ENCODE measurements around the gene CDK19. TPM values are rescaled to one million over a fixed set of nuclear protein-coding genes. Genes with fewer than 3 reads are reported as not detected.
"Not testable (repeated sequence)": the region's sequence is repeated elsewhere in the genome, so short reads cannot be mapped to it uniquely, and the experiment has no call there.

The CDK19 gene
- total and polyA plus RNA-seq, 2 experiments from 2014 or later = 7.7 to 10.1 TPM

- TF ChIP-seq REST (IDR thresholded peaks at IDR 0.05; ENCODE audit: unreplicated experiment) = no peak
- TF ChIP-seq POLR2AphosphoS5 (IDR thresholded peaks at IDR 0.05; ENCODE audit: low read depth) = no peak
- TF ChIP-seq EZH2phosphoT487 (IDR thresholded peaks at IDR 0.05; ENCODE audit: unreplicated experiment) = no peak
- TF ChIP-seq NANOG (IDR thresholded peaks at IDR 0.05; ENCODE audit: borderline replicate concordance) = no peak
- TF ChIP-seq JUNB (IDR thresholded peaks at IDR 0.05; ENCODE audit: unreplicated experiment) = no peak
- TF ChIP-seq ZNF114 (CRISPR knock-in tag; IDR thresholded peaks at IDR 0.05) = no peak
- no peak for TF ChIP-seq CTCF (conservative IDR thresholded peaks at IDR 0.05; ENCODE audit: low read depth in 2 of 2)
- no peak for TF ChIP-seq STAT1 (IDR thresholded peaks at IDR 0.05; ENCODE audit: unreplicated experiment)
- no peak for TF ChIP-seq EZH2 (IDR thresholded peaks at IDR 0.05; ENCODE audit: low read depth, unreplicated experiment)
- TF ChIP-seq ZNF331 (CRISPR knock-in tag; IDR thresholded peaks at IDR 0.05; ENCODE audit: low read depth) = no peak
Measured at GRCh38 chr6:110744991-110745390, 70.3 kb downstream of the CDK19 start (continued).

GRCh38 chr6:110742552-110742951, 72.7 kb downstream of the CDK19 start:
- peaks cover 31% of the 10 kb centered on the region for H3K9me3 Mint-ChIP-seq
- not testable (repeated sequence) for H3K27ac ChIP-seq (ENCODE audit: low read depth); H3K4me3 ChIP-seq; H3F3A ChIP-seq (replicated peaks; ENCODE audit: low read depth); H3K4me1 Mint-ChIP-seq; H3K27me3 ChIP-seq (ENCODE audit: insufficient read depth); H3K4me2 ChIP-seq; DNase-seq (ENCODE audit: low spot score); H3K27ac Mint-ChIP-seq; ATAC-seq; H3K4me1 ChIP-seq (ENCODE audit: insufficient read depth); H4K20me1 ChIP-seq (replicated peaks; ENCODE audit: insufficient read depth); H3K9me2 ChIP-seq (ENCODE audit: insufficient read depth); H3K4me3 Mint-ChIP-seq; H3K27me3 Mint-ChIP-seq (ENCODE audit: insufficient read depth, low read depth, poor library complexity); H2AFZ ChIP-seq; H3K79me2 ChIP-seq (replicated peaks; ENCODE audit: insufficient read depth)
- H3K36me3 Mint-ChIP-seq (ENCODE audit: low read depth) = peaks cover 40% of the 10 kb centered on the region
- peaks cover 21% of the 10 kb centered on the region for H3K36me3 ChIP-seq (ENCODE audit: insufficient read depth)

- H3K4me3 Mint-ChIP-seq = no peak overlapping the region
- H3K4me3 ChIP-seq = no peak overlapping the region
- DNase-seq (ENCODE audit: low spot score) = no peak
Measured at GRCh38 chr6:110741517-110741916, 73.8 kb downstream of the CDK19 start.

More at GRCh38 chr6:110741517-110741916, 73.8 kb downstream of the CDK19 start:
- Histone ChIP-seq H4K20me1 (replicated peaks; ENCODE audit: insufficient read depth) (no peaks in the 10 kb centered on the region), H3K36me3 (ENCODE audit: insufficient read depth) (peaks cover 21% of the 10 kb centered on the region), H2AFZ (no peak overlapping the region), H3K9me2 (ENCODE audit: insufficient read depth) (no peaks in the 10 kb centered on the region), H3K27me3 (ENCODE audit: insufficient read depth) (no peaks in the 10 kb centered on the region), H3K4me2 (no peak overlapping the region), H3K4me1 (ENCODE audit: insufficient read depth) (no peaks in the 10 kb centered on the region), H3F3A (replicated peaks; ENCODE audit: low read depth) (no peaks in the 10 kb centered on the region), H3K27ac (ENCODE audit: low read depth) (no peak overlapping the region), H3K79me2 (replicated peaks; ENCODE audit: insufficient read depth) (no peaks in the 10 kb centered on the region)
- Mint-ChIP-seq H3K27me3 (ENCODE audit: insufficient read depth, low read depth, poor library complexity) (peaks cover 3% of the 10 kb centered on the region), H3K27ac (no peak overlapping the region), H3K4me1 (no peaks in the 10 kb centered on the region), H3K9me3 (peaks cover 31% of the 10 kb centered on the region), H3K36me3 (ENCODE audit: low read depth) (peaks cover 40% of the 10 kb centered on the region)
- no peak for TF ChIP-seq CREB1 (CRISPR knock-in tag; IDR thresholded peaks at IDR 0.05; ENCODE audit: low read depth)
- TF ChIP-seq POLR2AphosphoS5 (IDR thresholded peaks at IDR 0.05; ENCODE audit: low read depth) = no peak
- TF ChIP-seq JUNB (IDR thresholded peaks at IDR 0.05; ENCODE audit: unreplicated experiment) = no peak
- TF ChIP-seq ZNF114 (CRISPR knock-in tag; IDR thresholded peaks at IDR 0.05) = no peak
- no peak for TF ChIP-seq CTCF (conservative IDR thresholded peaks at IDR 0.05; ENCODE audit: low read depth in 2 of 2)
- TF ChIP-seq NANOG (IDR thresholded peaks at IDR 0.05; ENCODE audit: borderline replicate concordance) = no peak
- no peak for TF ChIP-seq ETS1 (IDR thresholded peaks at IDR 0.05)
- no peak for ATAC-seq
